ENCODE data around the gene BHLHE40.

GRCh38 chr3:5020242-5020722 is 41.0 kb downstream of the BHLHE40 start:
- TF ChIP-seq POLR2A (IDR thresholded peaks at IDR 0.05; ENCODE audit: extremely low read depth, insufficient read length): no peak
- TF ChIP-seq CTCF (IDR thresholded peaks at IDR 0.05; ENCODE audit: low read depth, low read length): no peak
